Left hindlimb (tissue), 1 donor: ENCODE data around the gene KIF13A.

Experiments used
- DNase-seq: peaks from one replicate; pipeline ENCODE4 v3.0.0-alpha.2; 2018

Gene KIF13A

GRCh38 chr6:17712576-17712975 lies 274.9 kb downstream of the KIF13A start:
- no peak for DNase-seq

GRCh38 chr6:17710331-17710730 lies 277.1 kb downstream of the KIF13A start:
- no peak for DNase-seq

- DNase-seq = no peak
These were observed 278.0 kb downstream of the KIF13A start for GRCh38 chr6:17709476-17709875.
